ENCODE data around the gene SIRT1.
"Not testable (repeated sequence)": the region's sequence is repeated elsewhere in the genome, so short reads cannot be mapped to it uniquely, and the experiment has no call there.

The SIRT1 gene

GRCh38 chr10:67955614-67956013 is 71.2 kb downstream of the SIRT1 start:
- no peak for DNase-seq (ENCODE audit: low read depth in 2 of 2)

- DNase-seq (ENCODE audit: low read depth in 2 of 2), result no peak
These were observed 75.5 kb downstream of the SIRT1 start for GRCh38 chr10:67959839-67960476.

GRCh38 chr10:67965456-67965855 is 81.0 kb downstream of the SIRT1 start:
- DNase-seq (ENCODE audit: low read depth in 2 of 2), result no peak

DNA sequence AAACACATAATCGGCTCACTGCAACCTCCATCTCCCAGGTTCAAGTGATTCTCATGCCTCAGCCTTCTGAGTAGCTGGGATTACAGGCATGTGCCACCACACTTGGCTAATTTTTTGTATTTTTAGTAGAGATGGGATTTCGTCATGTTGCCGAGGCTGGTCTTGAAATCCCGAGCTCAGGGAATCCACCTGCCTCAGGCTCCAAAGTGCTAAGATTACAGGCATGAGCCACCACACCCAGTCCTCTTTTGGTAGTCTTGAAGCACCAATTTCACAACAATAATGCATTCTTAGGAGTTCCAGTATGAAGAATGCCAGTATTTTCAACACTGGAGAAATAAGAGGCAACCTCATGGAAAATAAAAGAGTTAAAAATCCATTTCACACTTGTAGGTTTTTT is 81.6 kb downstream of the SIRT1 start:
- not testable (repeated sequence) for DNase-seq (ENCODE audit: low read depth in 2 of 2)

All from stimulated activated CD8-positive, alpha-beta memory T cell treated with anti-CD3 and anti-CD28 coated beads, Interleukin-15, amount 100 ng/mL, for 48 hours (primary cell).